H9 (cell line): ENCODE data around the gene POLD1. TPM values are rescaled to one million over a fixed set of nuclear protein-coding genes. Genes with fewer than 3 reads are reported as not detected.

Source experiments
- DNase-seq: peaks from one replicate; pipeline ENCODE4 v3.0.0-alpha.2; 2017
- H2AFZ ChIP-seq: one replicate; pipeline ENCODE4 v1.6.1; 2013; ENCODE audit warnings: mild to moderate bottlenecking, low read length, control low read depth, moderate library complexity
- H2AK5ac ChIP-seq: 2 replicates; pipeline ENCODE4 v1.6.1; 2013; ENCODE audit warnings: low read length, control low read depth, mixed read lengths; ENCODE audit not compliant: insufficient read length
- H2BK120ac ChIP-seq: one replicate; pipeline ENCODE4 v1.6.1; 2013; ENCODE audit warnings: low read depth, mild to moderate bottlenecking, low read length, control low read depth, inconsistent platforms; ENCODE audit not compliant: poor library complexity, severe bottlenecking
- H2BK12ac ChIP-seq: 2 replicates; pipeline ENCODE4 v1.6.1; 2013; ENCODE audit warnings: low read length, control low read depth, mixed read lengths, low read depth; ENCODE audit not compliant: insufficient read length
- H2BK15ac ChIP-seq: 2 replicates; pipeline ENCODE4 v1.6.1; 2013; ENCODE audit warnings: low read depth, low read length, control low read depth
- H2BK20ac ChIP-seq: one replicate; pipeline ENCODE4 v1.6.1; 2013; ENCODE audit warnings: low read depth, mild to moderate bottlenecking, low read length, control low read depth, inconsistent platforms; ENCODE audit not compliant: poor library complexity, severe bottlenecking
- H2BK5ac ChIP-seq: 2 replicates; pipeline ENCODE4 v1.6.1; 2013; ENCODE audit warnings: low read length, control low read depth, mixed read lengths; ENCODE audit not compliant: insufficient read length
- H3K14ac ChIP-seq: 2 replicates; pipeline ENCODE4 v1.6.1; 2013; ENCODE audit warnings: low read length, control low read depth; ENCODE audit not compliant: insufficient read depth
- H3K18ac ChIP-seq: 2 replicates; pipeline ENCODE4 v1.6.1; 2013; ENCODE audit warnings: low read depth, mild to moderate bottlenecking, mixed read lengths, low read length, control low read depth; ENCODE audit not compliant: insufficient read length
- H3K23ac ChIP-seq: 2 replicates; pipeline ENCODE4 v1.6.1; 2013; ENCODE audit warnings: low read length, control low read depth, mixed read lengths, low read depth; ENCODE audit not compliant: insufficient read length
- H3K23me2 ChIP-seq: 2 replicates; pipeline ENCODE4 v1.6.1; 2013; ENCODE audit warnings: low read depth, mild to moderate bottlenecking, mixed read lengths, low read length, control low read depth; ENCODE audit not compliant: insufficient read length, poor library complexity, severe bottlenecking
- H3K27ac ChIP-seq: 2 replicates; pipeline ENCODE4 v1.5.1; 2013; ENCODE audit warnings: low read length, control low read depth, mixed read lengths, low read depth; ENCODE audit not compliant: insufficient read length
- H3K27me3 ChIP-seq: 2 replicates; pipeline ENCODE4 v1.6.1; 2013; ENCODE audit warnings: low read length, control low read depth, inconsistent platforms; ENCODE audit not compliant: insufficient read depth
- H3K4ac ChIP-seq: 2 replicates; pipeline ENCODE4 v1.6.1; 2013; ENCODE audit warnings: low read depth, mild to moderate bottlenecking, control low read depth, inconsistent platforms, low read length, moderate library complexity
- H3K4me1 ChIP-seq: 2 replicates; pipeline ENCODE4 v1.6.1; 2013; ENCODE audit warnings: low read length, control low read depth, inconsistent platforms; ENCODE audit not compliant: insufficient read depth
- H3K4me2 ChIP-seq: 2 replicates; pipeline ENCODE4 v1.6.1; 2013; ENCODE audit warnings: low read length, control low read depth, mixed read lengths; ENCODE audit not compliant: insufficient read length, insufficient read depth
- H3K56ac ChIP-seq: 2 replicates; pipeline ENCODE4 v1.6.1; 2013; ENCODE audit warnings: low read depth, mild to moderate bottlenecking, mixed read lengths, low read length, control low read depth; ENCODE audit not compliant: insufficient read length
- H3K79me1 ChIP-seq: 2 replicates; pipeline ENCODE4 v1.6.1; 2013; ENCODE audit warnings: low read depth, mild to moderate bottlenecking, moderate library complexity, low read length, control low read depth, inconsistent platforms; ENCODE audit not compliant: insufficient read depth, poor library complexity, severe bottlenecking
- H3K79me2 ChIP-seq: 2 replicates; pipeline ENCODE4 v1.6.1; 2013; ENCODE audit warnings: low read length, control low read depth, inconsistent platforms; ENCODE audit not compliant: insufficient read depth
- H3K9ac ChIP-seq: 2 replicates; pipeline ENCODE4 v1.6.1; 2013; ENCODE audit warnings: low read length, control low read depth, mixed read lengths; ENCODE audit not compliant: insufficient read length; ENCODE audit errors: extremely low read depth
- H3K9me3 ChIP-seq: one replicate; pipeline ENCODE4 v1.6.1; 2013; ENCODE audit warnings: low read depth, low read length, inconsistent platforms; ENCODE audit not compliant: control insufficient read depth
- H3T11ph ChIP-seq: one replicate; pipeline ENCODE4 v1.6.1; 2013; ENCODE audit warnings: mild to moderate bottlenecking, low read length, control low read depth, inconsistent platforms
- H4K20me1 ChIP-seq: one replicate; pipeline ENCODE4 v1.6.1; 2013; ENCODE audit not compliant: control insufficient read depth, insufficient read length, insufficient read depth
- H4K5ac ChIP-seq: 2 replicates; pipeline ENCODE4 v1.6.1; 2013; ENCODE audit warnings: low read depth, mild to moderate bottlenecking, mixed read lengths, low read length, control low read depth; ENCODE audit not compliant: insufficient read length
- H4K8ac ChIP-seq: replicated peaks from 2 replicates; pipeline ENCODE4 v1.6.1; 2013; ENCODE audit warnings: low read length, control low read depth, mixed read lengths, low read depth; ENCODE audit not compliant: insufficient read length
- H4K91ac ChIP-seq: 2 replicates; pipeline ENCODE4 v1.6.1; 2013; ENCODE audit warnings: low read depth, mild to moderate bottlenecking, moderate library complexity, mixed read lengths, low read length, control low read depth; ENCODE audit not compliant: insufficient read length
- H3K27ac Mint-ChIP-seq, 3 experiments: 2 replicates in 2 of 3; 3 replicates in 1 of 3; pipeline ENCODE4 v1.8.0; 2020 to 2021; ENCODE audit warnings: mixed read lengths in 3 of 3, mild to moderate bottlenecking in 1 of 3, moderate library complexity in 1 of 3
- H3K27me3 Mint-ChIP-seq: 2 replicates; pipeline ENCODE4 v1.8.0; 2021; ENCODE audit warnings: low read depth, mild to moderate bottlenecking, moderate library complexity, mixed read lengths
- H3K36me3 Mint-ChIP-seq, 3 experiments: 2 replicates in 2 of 3; 3 replicates in 1 of 3; pipeline ENCODE4 v1.8.0; 2020 to 2021; ENCODE audit warnings: low read depth in 3 of 3, mixed read lengths in 3 of 3; ENCODE audit not compliant: insufficient read depth in 1 of 3
- H3K4me1 Mint-ChIP-seq, 2 experiments: 2 replicates each; pipeline ENCODE4 v1.8.0; 2020; ENCODE audit warnings: mixed read lengths in 2 of 2
- H3K4me3 Mint-ChIP-seq, 2 experiments: 2 replicates in 1 of 2; 3 replicates in 1 of 2; pipeline ENCODE4 v1.8.0; 2020 to 2021; ENCODE audit warnings: mild to moderate bottlenecking in 2 of 2, mixed read lengths in 2 of 2, moderate library complexity in 1 of 2
- H3K9me3 Mint-ChIP-seq, 2 experiments: 2 replicates in 1 of 2; 3 replicates in 1 of 2; pipeline ENCODE4 v1.8.0; 2020; ENCODE audit warnings: mild to moderate bottlenecking in 2 of 2, mixed read lengths in 2 of 2, moderate library complexity in 1 of 2
- WGBS: extraction: QIAGEN DNeasy Blood & Tissue Kit; methylation state at CpG from one replicate; pipeline ENCODE4 v1.1.7; 2013; ENCODE audit warnings: missing lambda C conversion rate, low lambda C conversion rate, mixed read lengths; ENCODE audit not compliant: insufficient read length; ENCODE audit errors: extremely low coverage; 5-methylcytosine and 5-hydroxymethylcytosine counted together
- total RNA-seq: library from RNA; stranded (reverse); gene quantifications from 2 replicates; pipeline ENCODE4 v1.2.1, GENCODE V29; 2021
- TF ChIP-seq, protein P1 (sequence below): fragments of 200-600 bp; sonication (generic); conservative IDR thresholded peaks from 3 replicates; pipeline ENCODE4 v1.8.0; 2021; ENCODE audit warnings: antibody characterized with exemption, mild to moderate bottlenecking

Gene POLD1
- total RNA-seq, 1 experiment from 2014 or later = 165 TPM

DNA sequence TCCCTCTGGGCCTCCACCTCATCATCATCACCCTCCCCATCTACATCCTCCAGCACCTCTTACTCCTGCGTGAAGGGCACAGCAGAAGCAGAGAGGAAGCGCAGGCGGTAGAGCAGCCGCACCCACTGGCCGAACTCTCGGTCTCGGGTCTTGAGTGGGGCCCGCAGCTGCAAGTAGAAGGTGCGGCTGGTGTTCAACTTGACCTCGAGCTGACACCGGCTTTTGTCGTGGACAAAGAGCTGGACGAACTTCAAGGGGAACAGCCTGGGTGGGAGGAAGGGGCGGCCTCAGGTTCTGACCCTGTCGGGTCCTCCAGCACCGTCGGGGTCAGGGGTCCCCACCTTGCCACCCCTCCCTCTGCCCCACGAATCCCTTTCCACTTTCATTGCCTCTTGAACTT, 83.4 kb downstream of the POLD1 start:
- Histone ChIP-seq H3K79me1 (no peaks in the 10 kb centered on the region), H3K9ac (no peak overlapping the region), H3K27me3 (no peaks in the 10 kb centered on the region), H3T11ph (no peak overlapping the region), H3K4ac (no peak overlapping the region), H2AFZ (no peak overlapping the region), H3K79me2 (no peaks in the 10 kb centered on the region), H3K4me1 (no peaks in the 10 kb centered on the region), H2BK120ac (no peak overlapping the region), H3K23me2 (no peaks in the 10 kb centered on the region), H2BK12ac (no peak overlapping the region), H3K23ac (no peak overlapping the region), H2AK5ac (no peak overlapping the region), H2BK20ac (no peak overlapping the region), H3K4me2 (no peak overlapping the region), H4K5ac (no peak overlapping the region), H3K9me3 (no peaks in the 10 kb centered on the region), H4K20me1 (no peaks in the 10 kb centered on the region), H4K91ac (no peak overlapping the region), H3K27ac (no peak overlapping the region), H2BK15ac (no peak overlapping the region), H4K8ac (no peak overlapping the region), H2BK5ac (no peak overlapping the region), H3K18ac (no peak overlapping the region), H3K14ac (no peak overlapping the region), H3K56ac (no peak overlapping the region)
- WGBS = no CpG with 5 or more reads among the region's 18 CpGs
- H3K36me3 Mint-ChIP-seq = no peaks in the 10 kb centered on the region; a peak in 1 of 7 replicates
- H3K4me1 Mint-ChIP-seq = peaks cover 7 to 8% of the 10 kb centered on the region in 2 experiments
- no peak overlapping the region for H3K4me3 Mint-ChIP-seq
- H3K27me3 Mint-ChIP-seq = peaks cover 9% of the 10 kb centered on the region
- TF ChIP-seq, protein P1, sequence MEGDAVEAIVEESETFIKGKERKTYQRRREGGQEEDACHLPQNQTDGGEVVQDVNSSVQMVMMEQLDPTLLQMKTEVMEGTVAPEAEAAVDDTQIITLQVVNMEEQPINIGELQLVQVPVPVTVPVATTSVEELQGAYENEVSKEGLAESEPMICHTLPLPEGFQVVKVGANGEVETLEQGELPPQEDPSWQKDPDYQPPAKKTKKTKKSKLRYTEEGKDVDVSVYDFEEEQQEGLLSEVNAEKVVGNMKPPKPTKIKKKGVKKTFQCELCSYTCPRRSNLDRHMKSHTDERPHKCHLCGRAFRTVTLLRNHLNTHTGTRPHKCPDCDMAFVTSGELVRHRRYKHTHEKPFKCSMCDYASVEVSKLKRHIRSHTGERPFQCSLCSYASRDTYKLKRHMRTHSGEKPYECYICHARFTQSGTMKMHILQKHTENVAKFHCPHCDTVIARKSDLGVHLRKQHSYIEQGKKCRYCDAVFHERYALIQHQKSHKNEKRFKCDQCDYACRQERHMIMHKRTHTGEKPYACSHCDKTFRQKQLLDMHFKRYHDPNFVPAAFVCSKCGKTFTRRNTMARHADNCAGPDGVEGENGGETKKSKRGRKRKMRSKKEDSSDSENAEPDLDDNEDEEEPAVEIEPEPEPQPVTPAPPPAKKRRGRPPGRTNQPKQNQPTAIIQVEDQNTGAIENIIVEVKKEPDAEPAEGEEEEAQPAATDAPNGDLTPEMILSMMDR = no peak
- H3K27ac Mint-ChIP-seq = peak overlapping the region in 1 of 3 experiments; percentile 19; a peak in 1 of 7 replicates
- no peaks in the 10 kb centered on the region for H3K9me3 Mint-ChIP-seq
- no peak for DNase-seq

Other genes starting within 250 kb of the POLD1 start
- gene IZUMO2, start 221.1 kb upstream of the POLD1 start, total RNA-seq = 0.81 TPM in 1 of 2 replicates, not detected in the other
- 27.7 and 28.6 TPM in 2 replicates for gene MYH14, start 180.7 kb upstream of the POLD1 start, total RNA-seq
- 15.2 and 17.3 TPM in 2 replicates for gene KCNC3, start 55.0 kb upstream of the POLD1 start, total RNA-seq
- gene NAPSA, start 18.7 kb upstream of the POLD1 start, total RNA-seq = 0.33 and 0.44 TPM in 2 replicates
- 33.2 and 35.8 TPM in 2 replicates for gene NR1H2, start 7.9 kb upstream of the POLD1 start, total RNA-seq
- 30.2 and 33.3 TPM in 2 replicates for gene SPIB, start 34.6 kb downstream of the POLD1 start, total RNA-seq
- gene MYBPC2, start 48.5 kb downstream of the POLD1 start, total RNA-seq = 3.8 and 4.9 TPM in 2 replicates
- gene EMC10, start 92.2 kb downstream of the POLD1 start, total RNA-seq = 109 and 110 TPM in 2 replicates
- gene GARIN5A, start 92.5 kb downstream of the POLD1 start, total RNA-seq = 9.5 and 10.5 TPM in 2 replicates
- 5.0 and 5.4 TPM in 2 replicates for gene JOSD2, start 126.8 kb downstream of the POLD1 start, total RNA-seq
- not detected in 2 replicates for gene ASPDH, start 129.6 kb downstream of the POLD1 start, total RNA-seq
- 3.7 and 3.8 TPM in 2 replicates for gene LRRC4B, start 184.1 kb downstream of the POLD1 start, total RNA-seq